HCT116 (cell line): ENCODE data around the gene KPNA4. TPM values are rescaled to one million over a fixed set of nuclear protein-coding genes. Genes with fewer than 3 reads are reported as not detected.

Experiments used
- ATAC-seq: fragments of 200-7000 bp; cut with Tn5 transposase; 2 replicates; pipeline ENCODE4 v1.9.1; 2020; ENCODE audit warnings: mild to moderate bottlenecking, moderate library complexity
- BruUV-seq: library from RNA; stranded (reverse); fragments of 400-500 nt; replicated peaks from 2 replicates; lab custom pipeline; 2021; lab: Mats Ljungman, UMichigan
- CTCF ChIA-PET: fragments of 300-600 bp; sonication (Branson Sonifier 250); formaldehyde crosslinking; loops from one replicate; lab custom pipeline; 2021; ENCODE audit warnings: antibody characterized with exemption; lab: Charles Lee
- POLR2A ChIA-PET: fragments of 300-600, 350-600 bp; sonication (Branson Sonifier 250); formaldehyde crosslinking; loops from one replicate; lab custom pipeline; 2021; ENCODE audit warnings: antibody characterized with exemption; lab: Charles Lee
- RAD21 ChIA-PET, 2 experiments: fragments of 300-600 bp; sonication (Branson Sonifier 250); formaldehyde crosslinking; loops; one replicate each; lab custom pipeline; 2023; ENCODE audit warnings: low total read pairs in 2 of 2; ENCODE audit not compliant: uncharacterized antibody in 2 of 2, unreplicated experiment in 2 of 2, low non-redundant PET in 1 of 2; lab: Charles Lee
- DNase-seq: peaks from one replicate; pipeline ENCODE4 v3.0.0-alpha.2; 2010; ENCODE audit warnings: low read depth, low spot score
- H2AFZ ChIP-seq: fragments of 200-600 bp; shearing (Covaris generic), sonication (generic); 2 replicates; pipeline ENCODE4 v1.6.1; 2017; ENCODE audit warnings: low read depth, mixed run types, mixed read lengths, antibody characterized with exemption, low read length; ENCODE audit not compliant: poor library complexity, severe bottlenecking
- H3K27ac ChIP-seq: 2 replicates; pipeline ENCODE4 v1.5.1; 2012; ENCODE audit warnings: low read depth, low read length
- H3K27me3 ChIP-seq: fragments of 200-600 bp; sonication (generic); 2 replicates; pipeline ENCODE4 v1.6.1; 2016; ENCODE audit warnings: mixed run types, low read length, mixed read lengths; ENCODE audit not compliant: insufficient read depth
- H3K36me3 ChIP-seq, 2 experiments: fragments of 200-500 bp in 1 of 2; fragments of 200-600 bp in 1 of 2; sonication (Bioruptor generic) in 1 of 2; sonication (generic) in 1 of 2; 2 replicates each; pipeline versions ENCODE4 v1.5.1 to v1.6.1; 2014 to 2016; ENCODE audit warnings: low read length in 2 of 2, inconsistent platforms in 1 of 2, mixed read lengths in 1 of 2, mixed run types in 1 of 2; ENCODE audit not compliant: insufficient read depth in 2 of 2, control insufficient read depth in 1 of 2
- H3K4me1 ChIP-seq, 2 experiments: fragments of 200-600 bp in 1 of 2; sonication (generic) in 1 of 2; 2 replicates each; pipeline versions ENCODE4 v1.5.1 to v1.6.1; 2012 to 2017; ENCODE audit warnings: low read length in 2 of 2, inconsistent platforms in 1 of 2, mild to moderate bottlenecking in 1 of 2, mixed read lengths in 1 of 2, mixed run types in 1 of 2, moderate library complexity in 1 of 2; ENCODE audit not compliant: insufficient read depth in 2 of 2, control insufficient read depth in 1 of 2
- H3K4me2 ChIP-seq: fragments of 200-600 bp; sonication (generic); 2 replicates; pipeline ENCODE4 v1.6.1; 2017; ENCODE audit warnings: mixed run types, low read length, mixed read lengths
- H3K4me3 ChIP-seq, 2 experiments: fragments of 200-600 bp in 1 of 2; sonication (generic) in 1 of 2; replicated peaks in 1 of 2; 2 replicates each; pipeline ENCODE4 v1.5.1; 2011 to 2016; ENCODE audit warnings: low read length in 2 of 2, control low read depth in 1 of 2, low read depth in 1 of 2, mild to moderate bottlenecking in 1 of 2, mixed read lengths in 1 of 2, mixed run types in 1 of 2
- H3K79me2 ChIP-seq: fragments of 200-600 bp; sonication (generic); 2 replicates; pipeline ENCODE4 v1.6.1; 2017; ENCODE audit warnings: mild to moderate bottlenecking, mixed run types, low read length, moderate library complexity, mixed read lengths; ENCODE audit not compliant: insufficient read depth
- H3K9ac ChIP-seq: fragments of 200-600 bp; sonication (generic); 2 replicates; pipeline ENCODE4 v1.6.1; 2016; ENCODE audit warnings: low read length, mixed read lengths
- H3K9me2 ChIP-seq: fragments of 200-600 bp; sonication (generic), shearing (Covaris generic); 2 replicates; pipeline ENCODE4 v1.6.1; 2017; ENCODE audit warnings: mixed run types, mild to moderate bottlenecking, moderate library complexity; ENCODE audit not compliant: insufficient read depth
- H3K9me3 ChIP-seq, 2 experiments: fragments of 200-500 bp in 1 of 2; fragments of 200-600 bp in 1 of 2; sonication (Bioruptor generic) in 1 of 2; sonication (generic) in 1 of 2; 2 replicates each; pipeline ENCODE4 v1.6.1; 2014 to 2017; ENCODE audit warnings: low read length in 2 of 2, mixed read lengths in 2 of 2, inconsistent platforms in 1 of 2, low read depth in 1 of 2, mild to moderate bottlenecking in 1 of 2, mixed run types in 1 of 2, moderate library complexity in 1 of 2; ENCODE audit not compliant: control insufficient read depth in 1 of 2, insufficient read depth in 1 of 2
- H4K20me1 ChIP-seq: fragments of 200-600 bp; sonication (generic), shearing (Covaris generic); 2 replicates; pipeline ENCODE4 v1.6.1; 2017; ENCODE audit warnings: mixed run types, mild to moderate bottlenecking, moderate library complexity; ENCODE audit not compliant: insufficient read depth
- CBX3 ChIP-seq: IDR thresholded peaks from 2 replicates; pipeline ENCODE4 v1.6.1; 2012; ENCODE audit warnings: low read depth
- ELF1 ChIP-seq: IDR thresholded peaks from 2 replicates; pipeline ENCODE4 v1.6.1; 2012; ENCODE audit warnings: low read depth, borderline replicate concordance
- EZH2 ChIP-seq: fragments of 200-600 bp; sonication (generic); IDR thresholded peaks from 2 replicates; pipeline ENCODE4 v1.6.1; 2017; ENCODE audit warnings: antibody characterized with exemption, mixed run types
- EZH2phosphoT487 ChIP-seq: fragments of 200-600 bp; IDR thresholded peaks from 2 replicates; pipeline ENCODE4 v1.6.1; 2018; ENCODE audit warnings: antibody characterized with exemption, borderline replicate concordance
- JUND ChIP-seq: IDR thresholded peaks from 2 replicates; pipeline ENCODE4 v1.6.1; 2012
- POLR2AphosphoS5 ChIP-seq: IDR thresholded peaks from 2 replicates; pipeline ENCODE4 v1.6.1; 2011; ENCODE audit warnings: mild to moderate bottlenecking, low read depth, low read length, moderate library complexity
- RAD21 ChIP-seq: IDR thresholded peaks from 2 replicates; pipeline ENCODE4 v1.6.1; 2012; ENCODE audit warnings: low read depth, mild to moderate bottlenecking
- SIN3A ChIP-seq: IDR thresholded peaks from 2 replicates; pipeline ENCODE4 v1.6.1; 2012; ENCODE audit warnings: low read depth
- SP1 ChIP-seq: IDR thresholded peaks from 2 replicates; pipeline ENCODE4 v1.6.1; 2012; ENCODE audit warnings: low read depth
- TCF7L2 ChIP-seq: IDR thresholded peaks from 2 replicates; pipeline ENCODE4 v1.7.0; 2011; ENCODE audit warnings: borderline replicate concordance, inconsistent platforms; ENCODE audit not compliant: insufficient read depth, insufficient read length; ENCODE audit errors: extremely low read depth
- YY1 ChIP-seq: IDR thresholded peaks from 2 replicates; pipeline ENCODE4 v1.6.1; 2011; ENCODE audit warnings: low read length, low read depth, moderate library complexity, mild to moderate bottlenecking; ENCODE audit not compliant: insufficient replicate concordance; ENCODE audit errors: extremely low read depth
- ZFX ChIP-seq: fragments of 450-650 bp; IDR thresholded peaks from 2 replicates; pipeline ENCODE4 v1.6.1; 2017
- ZNF274 ChIP-seq: fragments of 200-500 bp; sonication (Bioruptor generic); IDR thresholded peaks from 2 replicates; pipeline ENCODE4 v1.6.1; 2014; ENCODE audit warnings: mild to moderate bottlenecking, low read depth, low read length, inconsistent platforms
- intact Hi-C: fragments of 100-400 bp; cut with micrococcal nuclease; formaldehyde crosslinking; loops from 2 replicates; pipeline ENCODE4 v1.10.0; 2022
- total RNA-seq: library from RNA; stranded (reverse); gene quantifications from one replicate; pipeline ENCODE4 v1.2.1, GENCODE V29; 2021; ENCODE audit not compliant: unreplicated experiment
- TF ChIP-seq, protein P1 (sequence below): IDR thresholded peaks from 2 replicates; pipeline ENCODE4 v1.6.1; 2012
- TF ChIP-seq, protein P2 (sequence below): IDR thresholded peaks from 2 replicates; pipeline ENCODE4 v1.6.1; 2011; ENCODE audit warnings: mild to moderate bottlenecking, low read length, moderate library complexity; ENCODE audit not compliant: insufficient replicate concordance; ENCODE audit errors: extremely low read depth
- TF ChIP-seq, protein P3 (sequence below): IDR thresholded peaks from 2 replicates; pipeline ENCODE4 v1.6.1; 2012; ENCODE audit warnings: low read depth
- TF ChIP-seq, protein P4 (sequence below): IDR thresholded peaks from 2 replicates; pipeline ENCODE4 v1.6.1; 2012
- TF ChIP-seq, protein P5 (sequence below), 3 experiments: fragments of 200-600 bp in 1 of 3; sonication (generic) in 1 of 3; IDR thresholded peaks in 2 of 3; conservative IDR thresholded peaks in 1 of 3; 2 replicates each; pipeline ENCODE4 v1.5.1; 2012 to 2017; ENCODE audit warnings: low read depth in 2 of 3, low read length in 2 of 3, antibody characterized with exemption in 1 of 3, borderline replicate concordance in 1 of 3, control low read depth in 1 of 3, mild to moderate bottlenecking in 1 of 3, mixed read lengths in 1 of 3, mixed run types in 1 of 3, moderate library complexity in 1 of 3; ENCODE audit not compliant: insufficient read depth in 1 of 3

KPNA4 gene
- total RNA-seq, 1 experiment from 2014 or later, result 43.1 TPM

DNA sequence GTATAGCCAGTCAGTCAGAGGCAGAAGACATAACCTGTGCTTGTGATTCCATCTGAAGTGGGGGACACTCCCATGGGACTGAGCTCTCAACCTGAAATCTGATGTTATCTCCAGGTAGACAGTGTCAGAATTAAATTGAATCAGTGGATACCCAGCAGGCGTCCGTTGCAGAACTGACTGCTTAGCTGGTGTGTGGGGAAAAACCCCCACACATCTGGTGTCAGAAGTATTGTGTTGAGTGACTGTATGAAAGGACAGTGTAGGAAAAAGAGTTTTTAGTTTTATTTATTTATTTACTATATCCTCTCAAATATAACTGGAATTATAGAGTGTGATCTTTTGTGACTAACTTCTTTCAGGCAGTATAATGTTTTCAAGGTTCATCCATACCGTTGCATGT, 10.4 kb downstream of the KPNA4 start:
- no TSS peak for BruUV-seq
- Histone ChIP-seq H3K79me2 (peaks cover 100% of the 10 kb centered on the region), H3K9me3 (no peaks in the 10 kb centered on the region), H3K9ac (no peak overlapping the region), H3K9me2 (no peaks in the 10 kb centered on the region), H3K27ac (no peak overlapping the region), H2AFZ (no peak overlapping the region), H4K20me1 (peaks cover 23% of the 10 kb centered on the region; the same call in 1 of the 2 replicates), H3K36me3 (peaks cover 0 to 3% of the 10 kb centered on the region in 2 experiments; a peak in 1 of 4 replicates), H3K4me3 (no peak overlapping the region), H3K27me3 (no peaks in the 10 kb centered on the region), H3K4me1 (no peaks in the 10 kb centered on the region), H3K4me2 (no peak overlapping the region)
- DNase-seq (no peak), ATAC-seq (no peak)
- RAD21 ChIA-PET, result no interaction called here
- TF ChIP-seq SIN3A (no peak), YY1 (no peak), POLR2AphosphoS5 (no peak), ZFX (no peak), SP1 (no peak), ELF1 (no peak), JUND (no peak), EZH2 (no peak), EZH2phosphoT487 (no peak), ZNF274 (no peak), TCF7L2 (no peak), CBX3 (no peak), RAD21 (no peak)
- TF ChIP-seq, protein P1, sequence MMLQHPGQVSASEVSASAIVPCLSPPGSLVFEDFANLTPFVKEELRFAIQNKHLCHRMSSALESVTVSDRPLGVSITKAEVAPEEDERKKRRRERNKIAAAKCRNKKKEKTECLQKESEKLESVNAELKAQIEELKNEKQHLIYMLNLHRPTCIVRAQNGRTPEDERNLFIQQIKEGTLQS, result no peak
- TF ChIP-seq, protein P2, sequence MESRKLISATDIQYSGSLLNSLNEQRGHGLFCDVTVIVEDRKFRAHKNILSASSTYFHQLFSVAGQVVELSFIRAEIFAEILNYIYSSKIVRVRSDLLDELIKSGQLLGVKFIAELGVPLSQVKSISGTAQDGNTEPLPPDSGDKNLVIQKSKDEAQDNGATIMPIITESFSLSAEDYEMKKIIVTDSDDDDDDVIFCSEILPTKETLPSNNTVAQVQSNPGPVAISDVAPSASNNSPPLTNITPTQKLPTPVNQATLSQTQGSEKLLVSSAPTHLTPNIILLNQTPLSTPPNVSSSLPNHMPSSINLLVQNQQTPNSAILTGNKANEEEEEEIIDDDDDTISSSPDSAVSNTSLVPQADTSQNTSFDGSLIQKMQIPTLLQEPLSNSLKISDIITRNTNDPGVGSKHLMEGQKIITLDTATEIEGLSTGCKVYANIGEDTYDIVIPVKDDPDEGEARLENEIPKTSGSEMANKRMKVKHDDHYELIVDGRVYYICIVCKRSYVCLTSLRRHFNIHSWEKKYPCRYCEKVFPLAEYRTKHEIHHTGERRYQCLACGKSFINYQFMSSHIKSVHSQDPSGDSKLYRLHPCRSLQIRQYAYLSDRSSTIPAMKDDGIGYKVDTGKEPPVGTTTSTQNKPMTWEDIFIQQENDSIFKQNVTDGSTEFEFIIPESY, result no peak
- TF ChIP-seq, protein P3, sequence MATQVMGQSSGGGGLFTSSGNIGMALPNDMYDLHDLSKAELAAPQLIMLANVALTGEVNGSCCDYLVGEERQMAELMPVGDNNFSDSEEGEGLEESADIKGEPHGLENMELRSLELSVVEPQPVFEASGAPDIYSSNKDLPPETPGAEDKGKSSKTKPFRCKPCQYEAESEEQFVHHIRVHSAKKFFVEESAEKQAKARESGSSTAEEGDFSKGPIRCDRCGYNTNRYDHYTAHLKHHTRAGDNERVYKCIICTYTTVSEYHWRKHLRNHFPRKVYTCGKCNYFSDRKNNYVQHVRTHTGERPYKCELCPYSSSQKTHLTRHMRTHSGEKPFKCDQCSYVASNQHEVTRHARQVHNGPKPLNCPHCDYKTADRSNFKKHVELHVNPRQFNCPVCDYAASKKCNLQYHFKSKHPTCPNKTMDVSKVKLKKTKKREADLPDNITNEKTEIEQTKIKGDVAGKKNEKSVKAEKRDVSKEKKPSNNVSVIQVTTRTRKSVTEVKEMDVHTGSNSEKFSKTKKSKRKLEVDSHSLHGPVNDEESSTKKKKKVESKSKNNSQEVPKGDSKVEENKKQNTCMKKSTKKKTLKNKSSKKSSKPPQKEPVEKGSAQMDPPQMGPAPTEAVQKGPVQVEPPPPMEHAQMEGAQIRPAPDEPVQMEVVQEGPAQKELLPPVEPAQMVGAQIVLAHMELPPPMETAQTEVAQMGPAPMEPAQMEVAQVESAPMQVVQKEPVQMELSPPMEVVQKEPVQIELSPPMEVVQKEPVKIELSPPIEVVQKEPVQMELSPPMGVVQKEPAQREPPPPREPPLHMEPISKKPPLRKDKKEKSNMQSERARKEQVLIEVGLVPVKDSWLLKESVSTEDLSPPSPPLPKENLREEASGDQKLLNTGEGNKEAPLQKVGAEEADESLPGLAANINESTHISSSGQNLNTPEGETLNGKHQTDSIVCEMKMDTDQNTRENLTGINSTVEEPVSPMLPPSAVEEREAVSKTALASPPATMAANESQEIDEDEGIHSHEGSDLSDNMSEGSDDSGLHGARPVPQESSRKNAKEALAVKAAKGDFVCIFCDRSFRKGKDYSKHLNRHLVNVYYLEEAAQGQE, result no peak
- TF ChIP-seq, protein P4, sequence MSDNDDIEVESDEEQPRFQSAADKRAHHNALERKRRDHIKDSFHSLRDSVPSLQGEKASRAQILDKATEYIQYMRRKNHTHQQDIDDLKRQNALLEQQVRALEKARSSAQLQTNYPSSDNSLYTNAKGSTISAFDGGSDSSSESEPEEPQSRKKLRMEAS, result no peak
- TF ChIP-seq, protein P5, sequence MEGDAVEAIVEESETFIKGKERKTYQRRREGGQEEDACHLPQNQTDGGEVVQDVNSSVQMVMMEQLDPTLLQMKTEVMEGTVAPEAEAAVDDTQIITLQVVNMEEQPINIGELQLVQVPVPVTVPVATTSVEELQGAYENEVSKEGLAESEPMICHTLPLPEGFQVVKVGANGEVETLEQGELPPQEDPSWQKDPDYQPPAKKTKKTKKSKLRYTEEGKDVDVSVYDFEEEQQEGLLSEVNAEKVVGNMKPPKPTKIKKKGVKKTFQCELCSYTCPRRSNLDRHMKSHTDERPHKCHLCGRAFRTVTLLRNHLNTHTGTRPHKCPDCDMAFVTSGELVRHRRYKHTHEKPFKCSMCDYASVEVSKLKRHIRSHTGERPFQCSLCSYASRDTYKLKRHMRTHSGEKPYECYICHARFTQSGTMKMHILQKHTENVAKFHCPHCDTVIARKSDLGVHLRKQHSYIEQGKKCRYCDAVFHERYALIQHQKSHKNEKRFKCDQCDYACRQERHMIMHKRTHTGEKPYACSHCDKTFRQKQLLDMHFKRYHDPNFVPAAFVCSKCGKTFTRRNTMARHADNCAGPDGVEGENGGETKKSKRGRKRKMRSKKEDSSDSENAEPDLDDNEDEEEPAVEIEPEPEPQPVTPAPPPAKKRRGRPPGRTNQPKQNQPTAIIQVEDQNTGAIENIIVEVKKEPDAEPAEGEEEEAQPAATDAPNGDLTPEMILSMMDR (IDR thresholded peaks at IDR 0.05 in 2 of 3, conservative IDR thresholded peaks at IDR 0.05 in 1 of 3; ENCODE audit: borderline replicate concordance in 1 of 3, insufficient read depth in 1 of 3, low read depth in 2 of 3, low read length in 2 of 3), result no peak
- intact Hi-C loops, result no loop called here
- CTCF ChIA-PET, result no interaction called here
- POLR2A ChIA-PET, result no interaction called here
